ENCODE measurements around the gene ARHGEF12.
A peak's percentile ranks its signal among the peaks of the same experiment; 100 is the strongest.

ARHGEF12 gene

GRCh38 chr11:120390585-120390922 lies 54.3 kb downstream of the ARHGEF12 start:
- DNase-seq: no peak

GRCh38 chr11:120391292-120391691 lies 55.1 kb downstream of the ARHGEF12 start:
- no peak for DNase-seq

- no peak for DNase-seq
Measured at GRCh38 chr11:120391854-120392253, 55.6 kb downstream of the ARHGEF12 start.

- no peak for DNase-seq
Measured at GRCh38 chr11:120392314-120392713, 56.1 kb downstream of the ARHGEF12 start.

- peak in 1 of 2 experiments; percentile 14 for DNase-seq
Measured at GRCh38 chr11:120392793-120393192, 56.6 kb downstream of the ARHGEF12 start.

- DNase-seq: no peak
Measured at GRCh38 chr11:120394119-120394518, 57.9 kb downstream of the ARHGEF12 start.

GRCh38 chr11:120395778-120396177 lies 59.6 kb downstream of the ARHGEF12 start:
- DNase-seq: no peak

GRCh38 chr11:120398132-120398531 lies 61.9 kb downstream of the ARHGEF12 start:
- no peak for DNase-seq

GRCh38 chr11:120399307-120399706 lies 63.1 kb downstream of the ARHGEF12 start:
- DNase-seq: no peak

GRCh38 chr11:120400564-120401364 lies 64.6 kb downstream of the ARHGEF12 start:
- DNase-seq: peak; percentile 58 to 89

GRCh38 chr11:120401506-120401905 lies 65.3 kb downstream of the ARHGEF12 start:
- DNase-seq: no peak

- DNase-seq: no peak
Measured at GRCh38 chr11:120403966-120404365, 67.8 kb downstream of the ARHGEF12 start.

- no peak for DNase-seq
Measured at GRCh38 chr11:120404495-120404894, 68.3 kb downstream of the ARHGEF12 start.

- DNase-seq: no peak
Measured at GRCh38 chr11:120409655-120410054, 73.4 kb downstream of the ARHGEF12 start.

- DNase-seq: no peak
Measured at GRCh38 chr11:120410622-120411380, 74.6 kb downstream of the ARHGEF12 start.

GRCh38 chr11:120413480-120413879 lies 77.3 kb downstream of the ARHGEF12 start:
- DNase-seq: no peak

GRCh38 chr11:120420572-120420971 lies 84.4 kb downstream of the ARHGEF12 start:
- DNase-seq: no peak

- peak in 1 of 2 experiments; percentile 22 for DNase-seq
Measured at GRCh38 chr11:120424185-120424969, 88.2 kb downstream of the ARHGEF12 start.

GRCh38 chr11:120424970-120425332 lies 88.7 kb downstream of the ARHGEF12 start:
- DNase-seq: no peak

- DNase-seq: no peak
Measured at GRCh38 chr11:120425527-120425926, 89.3 kb downstream of the ARHGEF12 start.

GRCh38 chr11:120430146-120430545 lies 93.9 kb downstream of the ARHGEF12 start:
- DNase-seq: no peak

GRCh38 chr11:120431633-120432032 lies 95.4 kb downstream of the ARHGEF12 start:
- DNase-seq: peak; percentile 41 to 89
